Left renal pelvis (tissue), 4 donors: ENCODE data around the gene MAN2A1. TPM values are rescaled to one million over a fixed set of nuclear protein-coding genes. Genes with fewer than 3 reads are reported as not detected.

Source experiments
- DNase-seq, 4 donors: peaks; one replicate each; pipeline ENCODE4 v3.0.0-alpha.2; 2013; ENCODE audit warnings: low read depth in 4 of 4, low spot score in 3 of 4
- polyA plus RNA-seq, 4 donors: library from polyadenylated mRNA; unstranded; fragments of 120-200 nt; gene quantifications; one replicate each; pipeline ENCODE4 v1.2.1, GENCODE V29; 2013; ENCODE audit not compliant: insufficient read length in 4 of 4

The MAN2A1 gene
- polyA plus RNA-seq, 4 donors, result 31.3 to 82.6 (median 73.3) TPM

- DNase-seq, result no peak
Observed at GRCh38 chr5:109704282-109704952, 14.7 kb downstream of the MAN2A1 start.

GRCh38 chr5:109705596-109705995 is 15.9 kb downstream of the MAN2A1 start:
- no peak for DNase-seq

GRCh38 chr5:109706095-109706494 is 16.4 kb downstream of the MAN2A1 start:
- DNase-seq, result no peak

- DNase-seq, result no peak
Observed at GRCh38 chr5:109707531-109707930, 17.8 kb downstream of the MAN2A1 start.

GRCh38 chr5:109708813-109709212 is 19.1 kb downstream of the MAN2A1 start:
- DNase-seq, result no peak

- DNase-seq, result no peak
Observed at GRCh38 chr5:109709225-109709624, 19.5 kb downstream of the MAN2A1 start.

- DNase-seq, result no peak
Observed at GRCh38 chr5:109711673-109712072, 21.9 kb downstream of the MAN2A1 start.

GRCh38 chr5:109713453-109713852 is 23.7 kb downstream of the MAN2A1 start:
- no peak for DNase-seq

- no peak for DNase-seq
Observed at GRCh38 chr5:109714592-109714991, 24.9 kb downstream of the MAN2A1 start.

- no peak for DNase-seq
Observed at GRCh38 chr5:109718216-109718615, 28.5 kb downstream of the MAN2A1 start.

GRCh38 chr5:109718632-109719031 is 28.9 kb downstream of the MAN2A1 start:
- DNase-seq, result no peak

- DNase-seq, result no peak
Observed at GRCh38 chr5:109719978-109720377, 30.3 kb downstream of the MAN2A1 start.

- DNase-seq, result no peak
Observed at GRCh38 chr5:109721741-109722140, 32.0 kb downstream of the MAN2A1 start.

- no peak for DNase-seq
Observed at GRCh38 chr5:109723606-109724005, 33.9 kb downstream of the MAN2A1 start.

GRCh38 chr5:109725135-109725534 is 35.4 kb downstream of the MAN2A1 start:
- no peak for DNase-seq

- DNase-seq, result peak in 3 of 4 donors; percentile 16 to 44 (median 36)
Observed at GRCh38 chr5:109739741-109740728, 50.3 kb downstream of the MAN2A1 start.

- no peak for DNase-seq
Observed at GRCh38 chr5:109740966-109741365, 51.2 kb downstream of the MAN2A1 start.

- DNase-seq, result no peak
Observed at GRCh38 chr5:109741390-109741789, 51.7 kb downstream of the MAN2A1 start.

GRCh38 chr5:109743041-109743531 is 53.4 kb downstream of the MAN2A1 start:
- no peak for DNase-seq

GRCh38 chr5:109743770-109744212 is 54.1 kb downstream of the MAN2A1 start:
- DNase-seq, result no peak

- no peak for DNase-seq
Observed at GRCh38 chr5:109744261-109744660, 54.5 kb downstream of the MAN2A1 start.
